ENCODE measurements around the gene TMEM132C.

DNA sequence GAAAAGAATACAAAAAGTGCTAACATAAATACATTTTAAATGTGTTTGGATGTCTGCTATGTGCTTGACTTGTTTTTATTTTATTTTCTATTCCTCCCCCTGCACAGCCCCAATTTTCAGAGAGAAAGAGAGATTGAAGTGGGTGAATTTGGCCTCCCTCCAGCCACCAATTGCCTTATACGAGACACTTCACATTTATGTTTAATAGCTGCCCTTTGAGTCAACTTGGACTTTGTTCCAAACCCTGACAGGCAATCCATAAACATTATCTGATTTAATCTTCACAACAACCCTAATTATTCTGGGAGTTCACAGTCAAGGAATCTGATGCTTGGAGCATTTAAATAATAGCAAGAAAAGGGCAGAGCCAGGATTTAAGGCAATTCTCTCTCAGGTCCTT, 395.1 kb downstream of the TMEM132C start:
- TF ChIP-seq, protein P1, sequence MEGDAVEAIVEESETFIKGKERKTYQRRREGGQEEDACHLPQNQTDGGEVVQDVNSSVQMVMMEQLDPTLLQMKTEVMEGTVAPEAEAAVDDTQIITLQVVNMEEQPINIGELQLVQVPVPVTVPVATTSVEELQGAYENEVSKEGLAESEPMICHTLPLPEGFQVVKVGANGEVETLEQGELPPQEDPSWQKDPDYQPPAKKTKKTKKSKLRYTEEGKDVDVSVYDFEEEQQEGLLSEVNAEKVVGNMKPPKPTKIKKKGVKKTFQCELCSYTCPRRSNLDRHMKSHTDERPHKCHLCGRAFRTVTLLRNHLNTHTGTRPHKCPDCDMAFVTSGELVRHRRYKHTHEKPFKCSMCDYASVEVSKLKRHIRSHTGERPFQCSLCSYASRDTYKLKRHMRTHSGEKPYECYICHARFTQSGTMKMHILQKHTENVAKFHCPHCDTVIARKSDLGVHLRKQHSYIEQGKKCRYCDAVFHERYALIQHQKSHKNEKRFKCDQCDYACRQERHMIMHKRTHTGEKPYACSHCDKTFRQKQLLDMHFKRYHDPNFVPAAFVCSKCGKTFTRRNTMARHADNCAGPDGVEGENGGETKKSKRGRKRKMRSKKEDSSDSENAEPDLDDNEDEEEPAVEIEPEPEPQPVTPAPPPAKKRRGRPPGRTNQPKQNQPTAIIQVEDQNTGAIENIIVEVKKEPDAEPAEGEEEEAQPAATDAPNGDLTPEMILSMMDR (conservative IDR thresholded peaks at IDR 0.05) = no peak
- no peak for TF ChIP-seq ZFX (IDR thresholded peaks at IDR 0.05)

Data from C4-2B (cell line).